Chondrocyte (in vitro differentiated cells): ENCODE data around the gene C1orf146. TPM values are rescaled to one million over a fixed set of nuclear protein-coding genes. Genes with fewer than 3 reads are reported as not detected.

ENCODE experiments used
- DNase-seq: peaks from one replicate; pipeline ENCODE4 v3.0.0; 2021; ENCODE audit warnings: mixed read lengths, low spot score
- H3K27ac Mint-ChIP-seq: one replicate; pipeline ENCODE4 v1.8.0; 2021; ENCODE audit warnings: mild to moderate bottlenecking, moderate library complexity, mixed read lengths; ENCODE audit not compliant: unreplicated experiment
- H3K27me3 Mint-ChIP-seq: 2 replicates; pipeline ENCODE4 v1.8.0; 2021; ENCODE audit warnings: low read depth, mixed read lengths
- H3K36me3 Mint-ChIP-seq: 2 replicates; pipeline ENCODE4 v1.8.0; 2021; ENCODE audit warnings: low read depth, mixed read lengths
- H3K4me1 Mint-ChIP-seq: 2 replicates; pipeline ENCODE4 v1.8.0; 2021; ENCODE audit warnings: low read depth, mild to moderate bottlenecking, mixed read lengths
- H3K4me3 Mint-ChIP-seq: one replicate; pipeline ENCODE4 v1.8.0; 2021; ENCODE audit warnings: mild to moderate bottlenecking, moderate library complexity, mixed read lengths; ENCODE audit not compliant: unreplicated experiment
- H3K9me3 Mint-ChIP-seq: 2 replicates; pipeline ENCODE4 v1.8.0; 2021; ENCODE audit warnings: low read depth, mixed read lengths
- CTCF ChIP-seq: fragments of 200-600 bp; sonication (generic); IDR thresholded peaks from 2 replicates; pipeline ENCODE4 v1.5.0; 2021; ENCODE audit warnings: antibody characterized with exemption, mild to moderate bottlenecking, moderate library complexity
- total RNA-seq: library from RNA; stranded (reverse); gene quantifications from 3 replicates; pipeline ENCODE4 v1.2.1, GENCODE V29; 2021

C1orf146 gene
- total RNA-seq, 1 donor from 2014 or later: not detected

GRCh38 chr1:92203105-92203504, 14.6 kb upstream of the C1orf146 start:
- H3K9me3 Mint-ChIP-seq: peaks cover 3% of the 10 kb centered on the region
- no peak for TF ChIP-seq CTCF
- no peaks in the 10 kb centered on the region for H3K27me3 Mint-ChIP-seq
- no peak for DNase-seq
- no peaks in the 10 kb centered on the region for H3K36me3 Mint-ChIP-seq
- H3K4me1 Mint-ChIP-seq: no peaks in the 10 kb centered on the region
- no peak overlapping the region for H3K4me3 Mint-ChIP-seq
- H3K27ac Mint-ChIP-seq: no peak overlapping the region

GRCh38 chr1:92210701-92211100, 7.0 kb upstream of the C1orf146 start:
- no peak for TF ChIP-seq CTCF
- no peak for DNase-seq
- no peaks in the 10 kb centered on the region for H3K9me3 Mint-ChIP-seq
- H3K27ac Mint-ChIP-seq: peak overlapping the region; percentile 85
- peaks cover 1% of the 10 kb centered on the region for H3K27me3 Mint-ChIP-seq
- no peaks in the 10 kb centered on the region for H3K36me3 Mint-ChIP-seq
- no peak overlapping the region for H3K4me3 Mint-ChIP-seq
- peaks cover 14% of the 10 kb centered on the region for H3K4me1 Mint-ChIP-seq

GRCh38 chr1:92211166-92211565, 6.5 kb upstream of the C1orf146 start:
- no peak for TF ChIP-seq CTCF
- no peaks in the 10 kb centered on the region for H3K9me3 Mint-ChIP-seq
- DNase-seq: no peak
- peaks cover 14% of the 10 kb centered on the region for H3K4me1 Mint-ChIP-seq
- no peak overlapping the region for H3K4me3 Mint-ChIP-seq
- H3K27me3 Mint-ChIP-seq: peaks cover 5% of the 10 kb centered on the region
- H3K36me3 Mint-ChIP-seq: no peaks in the 10 kb centered on the region
- H3K27ac Mint-ChIP-seq: peak overlapping the region; percentile 85

- no peaks in the 10 kb centered on the region for H3K9me3 Mint-ChIP-seq
- no peak for DNase-seq
- no peak for TF ChIP-seq CTCF
- H3K27ac Mint-ChIP-seq: no peak overlapping the region
- H3K4me1 Mint-ChIP-seq: no peaks in the 10 kb centered on the region
- H3K27me3 Mint-ChIP-seq: peaks cover 6% of the 10 kb centered on the region
- H3K4me3 Mint-ChIP-seq: no peak overlapping the region
- no peaks in the 10 kb centered on the region for H3K36me3 Mint-ChIP-seq
Measured at GRCh38 chr1:92218559-92218958, 844 bp downstream of the C1orf146 start.

- no peaks in the 10 kb centered on the region for H3K36me3 Mint-ChIP-seq
- no peak for TF ChIP-seq CTCF
- DNase-seq: no peak
- H3K27me3 Mint-ChIP-seq: peaks cover 6% of the 10 kb centered on the region
- no peaks in the 10 kb centered on the region for H3K4me1 Mint-ChIP-seq
- no peak overlapping the region for H3K27ac Mint-ChIP-seq
- no peak overlapping the region for H3K4me3 Mint-ChIP-seq
- no peaks in the 10 kb centered on the region for H3K9me3 Mint-ChIP-seq
Measured at GRCh38 chr1:92219028-92219427, 1.3 kb downstream of the C1orf146 start.
